Stimulated activated CD8-positive, alpha-beta memory T cell treated with anti-CD3 and anti-CD28 coated beads, Interleukin-12 subunit alpha, Interleukin-12 subunit beta, amount 100 ng/mL, for 24 hours (primary cell): Measurements from ENCODE around the gene CNTN4.
"Not testable (repeated sequence)": the region's sequence is repeated elsewhere in the genome, so short reads cannot be mapped to it uniquely, and the experiment has no call there.

Source experiments
- DNase-seq: peaks from one replicate; pipeline ENCODE4 v3.0.0-alpha.2; 2020; ENCODE audit errors: extremely low read depth

CNTN4 gene

GRCh38 chr3:2904054-2904453 lies 805.4 kb downstream of the CNTN4 start:
- DNase-seq = no peak

GRCh38 chr3:2908693-2909351 lies 810.2 kb downstream of the CNTN4 start:
- DNase-seq = no peak

- no peak for DNase-seq
Observed at GRCh38 chr3:2910997-2911396, 812.3 kb downstream of the CNTN4 start.

- DNase-seq = no peak
Observed at GRCh38 chr3:2915826-2916225, 817.2 kb downstream of the CNTN4 start.

GRCh38 chr3:2916640-2917039 lies 818.0 kb downstream of the CNTN4 start:
- not testable (repeated sequence) for DNase-seq

- no peak for DNase-seq
Observed at GRCh38 chr3:2920103-2920502, 821.4 kb downstream of the CNTN4 start.

GRCh38 chr3:2921452-2921851 lies 822.8 kb downstream of the CNTN4 start:
- DNase-seq = no peak

GRCh38 chr3:2921903-2922302 lies 823.2 kb downstream of the CNTN4 start:
- no peak for DNase-seq

GRCh38 chr3:2923390-2923789 lies 824.7 kb downstream of the CNTN4 start:
- DNase-seq = no peak

- no peak for DNase-seq
Observed at GRCh38 chr3:2927259-2927658, 828.6 kb downstream of the CNTN4 start.

GRCh38 chr3:2929574-2929973 lies 830.9 kb downstream of the CNTN4 start:
- DNase-seq = no peak

- DNase-seq = no peak
Observed at GRCh38 chr3:2931265-2931664, 832.6 kb downstream of the CNTN4 start.

- no peak for DNase-seq
Observed at GRCh38 chr3:2934541-2934940, 835.9 kb downstream of the CNTN4 start.

GRCh38 chr3:2937055-2937454 lies 838.4 kb downstream of the CNTN4 start:
- no peak for DNase-seq

GRCh38 chr3:2937592-2937991 lies 838.9 kb downstream of the CNTN4 start:
- DNase-seq = no peak

GRCh38 chr3:2938711-2939110 lies 840.0 kb downstream of the CNTN4 start:
- DNase-seq = no peak

- DNase-seq = no peak
Observed at GRCh38 chr3:2940062-2940461, 841.4 kb downstream of the CNTN4 start.

GRCh38 chr3:2944628-2945027 lies 846.0 kb downstream of the CNTN4 start:
- no peak for DNase-seq

- DNase-seq = no peak
Observed at GRCh38 chr3:2945121-2945520, 846.5 kb downstream of the CNTN4 start.

- DNase-seq = no peak
Observed at GRCh38 chr3:2947536-2947935, 848.9 kb downstream of the CNTN4 start.

- no peak for DNase-seq
Observed at GRCh38 chr3:2948882-2949281, 850.2 kb downstream of the CNTN4 start.

GRCh38 chr3:2950159-2950558 lies 851.5 kb downstream of the CNTN4 start:
- no peak for DNase-seq

GRCh38 chr3:2957115-2957514 lies 858.4 kb downstream of the CNTN4 start:
- no peak for DNase-seq

- no peak for DNase-seq
Observed at GRCh38 chr3:2958551-2958950, 859.9 kb downstream of the CNTN4 start.
